ENCODE measurements around the gene FSTL5. TPM values are rescaled to one million over a fixed set of nuclear protein-coding genes. Genes with fewer than 3 reads are reported as not detected.

Gene FSTL5
- total RNA-seq, 1 experiment from 2014 or later: not detected

DNA sequence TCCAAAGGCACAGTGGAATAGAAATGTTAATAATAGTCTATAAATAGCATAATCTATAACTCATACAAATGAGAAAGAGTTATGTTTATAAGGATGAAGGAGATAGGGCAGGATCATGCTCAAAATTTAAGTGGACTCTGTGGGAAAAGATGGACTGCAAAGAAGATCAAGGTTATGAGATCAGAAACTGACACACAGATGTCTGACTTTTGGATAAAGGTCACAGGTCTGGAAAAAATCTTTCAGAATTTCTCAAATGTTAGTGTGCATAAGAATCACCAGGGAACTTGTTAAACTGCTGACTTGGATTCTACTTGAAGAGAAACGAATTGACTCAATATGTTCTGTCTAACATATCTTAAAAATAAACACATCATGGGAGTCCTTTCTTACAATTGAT lies 104.1 kb downstream of the FSTL5 start:
- Histone ChIP-seq H2AK5ac (ENCODE audit: insufficient read length, low read length) (no peak overlapping the region), H2BK15ac (ENCODE audit: low read depth, low read length) (no peak overlapping the region), H3K4me1 (ENCODE audit: insufficient read depth, low read length) (peaks cover 3% of the 10 kb centered on the region; the same call in 1 of the 2 replicates), H3K27ac (ENCODE audit: insufficient read length, low read depth, low read length) (no peak overlapping the region), H3T11ph (ENCODE audit: low read length) (no peak overlapping the region), H2BK5ac (ENCODE audit: insufficient read length, low read length) (no peak overlapping the region), H3K79me1 (ENCODE audit: insufficient read depth, low read depth, low read length, poor library complexity, severe bottlenecking) (no peaks in the 10 kb centered on the region), H3K9ac (ENCODE audit: extremely low read depth, insufficient read length, low read length) (no peak overlapping the region), H3K23me2 (ENCODE audit: insufficient read length, low read depth, low read length, poor library complexity, severe bottlenecking) (no peaks in the 10 kb centered on the region), H3K56ac (ENCODE audit: insufficient read length, low read depth, low read length) (no peak overlapping the region), H4K5ac (ENCODE audit: insufficient read length, low read depth, low read length) (no peak overlapping the region), H3K79me2 (ENCODE audit: insufficient read depth, low read length) (no peaks in the 10 kb centered on the region), H2BK120ac (ENCODE audit: low read depth, low read length, poor library complexity, severe bottlenecking) (no peak overlapping the region), H3K14ac (ENCODE audit: insufficient read depth, low read length) (no peak overlapping the region), H4K91ac (ENCODE audit: insufficient read length, low read depth, low read length) (no peak overlapping the region), H3K4me2 (ENCODE audit: insufficient read depth, insufficient read length, low read length) (no peak overlapping the region), H3K4ac (ENCODE audit: low read depth, low read length) (no peak overlapping the region), H3K18ac (ENCODE audit: insufficient read length, low read depth, low read length) (no peak overlapping the region), H4K20me1 (ENCODE audit: control insufficient read depth, insufficient read depth, insufficient read length) (no peaks in the 10 kb centered on the region), H3K9me3 (ENCODE audit: control insufficient read depth, low read depth, low read length) (no peaks in the 10 kb centered on the region), H4K8ac (replicated peaks; ENCODE audit: insufficient read length, low read depth, low read length) (no peak overlapping the region), H3K23ac (ENCODE audit: insufficient read length, low read depth, low read length) (no peak overlapping the region), H2AFZ (ENCODE audit: low read length) (no peak overlapping the region), H3K27me3 (ENCODE audit: insufficient read depth, low read length) (no peaks in the 10 kb centered on the region), H2BK20ac (ENCODE audit: low read depth, low read length, poor library complexity, severe bottlenecking) (no peak overlapping the region), H2BK12ac (ENCODE audit: insufficient read length, low read depth, low read length) (no peak overlapping the region)
- TF ChIP-seq, protein P1, sequence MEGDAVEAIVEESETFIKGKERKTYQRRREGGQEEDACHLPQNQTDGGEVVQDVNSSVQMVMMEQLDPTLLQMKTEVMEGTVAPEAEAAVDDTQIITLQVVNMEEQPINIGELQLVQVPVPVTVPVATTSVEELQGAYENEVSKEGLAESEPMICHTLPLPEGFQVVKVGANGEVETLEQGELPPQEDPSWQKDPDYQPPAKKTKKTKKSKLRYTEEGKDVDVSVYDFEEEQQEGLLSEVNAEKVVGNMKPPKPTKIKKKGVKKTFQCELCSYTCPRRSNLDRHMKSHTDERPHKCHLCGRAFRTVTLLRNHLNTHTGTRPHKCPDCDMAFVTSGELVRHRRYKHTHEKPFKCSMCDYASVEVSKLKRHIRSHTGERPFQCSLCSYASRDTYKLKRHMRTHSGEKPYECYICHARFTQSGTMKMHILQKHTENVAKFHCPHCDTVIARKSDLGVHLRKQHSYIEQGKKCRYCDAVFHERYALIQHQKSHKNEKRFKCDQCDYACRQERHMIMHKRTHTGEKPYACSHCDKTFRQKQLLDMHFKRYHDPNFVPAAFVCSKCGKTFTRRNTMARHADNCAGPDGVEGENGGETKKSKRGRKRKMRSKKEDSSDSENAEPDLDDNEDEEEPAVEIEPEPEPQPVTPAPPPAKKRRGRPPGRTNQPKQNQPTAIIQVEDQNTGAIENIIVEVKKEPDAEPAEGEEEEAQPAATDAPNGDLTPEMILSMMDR (conservative IDR thresholded peaks at IDR 0.05): no peak
- Mint-ChIP-seq H3K27ac (no peak overlapping the region), H3K9me3 (no peaks in the 10 kb centered on the region), H3K36me3 (ENCODE audit: insufficient read depth in 1 of 3, low read depth in 3 of 3) (no peaks in the 10 kb centered on the region), H3K4me1 (peaks cover 14 to 21% of the 10 kb centered on the region in 2 experiments), H3K4me3 (no peak overlapping the region), H3K27me3 (ENCODE audit: low read depth) (no peaks in the 10 kb centered on the region)
- no peak for DNase-seq
- no CpG with 5 or more reads among the region's 1 CpG for WGBS (ENCODE audit: extremely low coverage, insufficient read length, low lambda C conversion rate)

Measured in H9 (cell line).